ENCODE measurements around the gene SASH1.

Gene SASH1

DNA sequence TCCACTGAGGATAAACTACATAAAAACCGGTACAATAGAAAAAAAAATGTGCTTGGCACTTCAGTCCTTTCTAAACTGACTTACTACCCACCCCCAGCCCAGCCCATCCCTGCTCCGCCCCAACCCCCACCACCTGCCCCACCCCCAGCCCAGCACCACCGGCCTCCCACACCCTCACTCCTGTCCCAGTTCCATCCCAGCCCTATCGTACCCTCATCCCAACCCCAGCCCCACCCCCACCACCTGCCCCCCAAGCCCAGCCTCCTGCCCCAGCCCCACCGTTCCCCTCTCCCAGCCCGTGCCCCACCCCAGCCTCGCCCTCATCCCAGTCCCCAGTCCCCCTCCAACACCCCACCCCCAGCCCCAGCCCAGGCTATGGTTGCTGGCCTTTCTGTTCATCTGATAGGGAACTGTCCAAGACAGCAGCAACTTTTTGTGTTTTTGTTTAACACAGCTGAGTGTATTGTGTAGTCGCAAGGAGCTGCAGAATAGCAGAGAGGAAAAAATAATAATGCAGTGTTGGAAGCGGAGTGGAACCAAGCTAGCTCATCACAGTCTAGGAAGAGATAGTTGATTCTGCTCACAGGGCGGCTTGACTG lies 61.9 kb downstream of the SASH1 start:
- DNase-seq (ENCODE audit: low read depth, low spot score): no peak

DNA sequence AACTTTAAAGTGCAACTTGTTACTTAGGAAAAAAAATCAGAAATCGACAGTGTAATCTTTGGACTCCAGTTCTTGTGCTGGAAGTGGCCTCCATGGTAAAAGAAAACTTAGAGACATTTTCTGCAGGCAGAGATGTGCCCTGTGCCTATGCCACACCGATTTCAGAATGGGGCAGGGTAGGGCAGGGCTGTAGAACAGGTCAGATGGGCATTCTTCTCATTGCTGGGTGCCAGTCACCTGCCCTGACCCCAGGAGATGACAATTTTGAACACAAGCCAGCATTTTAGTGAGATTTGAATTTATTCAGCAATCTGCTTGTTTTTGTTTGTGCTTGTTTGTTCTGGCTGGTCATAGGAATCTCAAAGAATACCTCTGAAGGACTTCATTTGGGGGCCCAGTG lies 63.3 kb downstream of the SASH1 start:
- no peak for DNase-seq (ENCODE audit: low read depth, low spot score)

- no peak for DNase-seq (ENCODE audit: low read depth, low spot score)
Measured at GRCh38 chr6:148406579-148407371, 64.1 kb downstream of the SASH1 start.

DNA sequence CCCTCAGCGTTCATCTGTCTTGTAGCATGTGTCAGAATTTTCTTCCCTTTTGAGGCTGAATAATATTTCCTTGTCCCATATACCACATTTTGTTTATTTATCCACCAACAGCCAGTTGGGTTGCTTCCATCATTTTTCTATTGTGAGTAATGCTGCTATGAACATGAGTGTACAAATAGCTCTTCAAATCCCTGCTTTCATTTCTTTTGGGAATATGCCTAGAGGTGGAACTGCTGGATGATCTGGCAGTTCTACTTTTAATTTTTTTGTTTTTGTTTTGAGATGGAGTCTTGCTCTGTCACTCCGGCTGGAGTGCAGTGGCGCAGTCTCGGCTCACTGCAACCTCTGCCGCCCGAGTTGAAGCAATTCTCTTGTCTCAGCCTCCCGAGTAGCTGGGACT lies 64.7 kb downstream of the SASH1 start:
- no peak for DNase-seq (ENCODE audit: low read depth, low spot score)

- peak; percentile 30 for DNase-seq (ENCODE audit: low read depth, low spot score)
Measured at GRCh38 chr6:148413321-148414091, 70.9 kb downstream of the SASH1 start.

DNA sequence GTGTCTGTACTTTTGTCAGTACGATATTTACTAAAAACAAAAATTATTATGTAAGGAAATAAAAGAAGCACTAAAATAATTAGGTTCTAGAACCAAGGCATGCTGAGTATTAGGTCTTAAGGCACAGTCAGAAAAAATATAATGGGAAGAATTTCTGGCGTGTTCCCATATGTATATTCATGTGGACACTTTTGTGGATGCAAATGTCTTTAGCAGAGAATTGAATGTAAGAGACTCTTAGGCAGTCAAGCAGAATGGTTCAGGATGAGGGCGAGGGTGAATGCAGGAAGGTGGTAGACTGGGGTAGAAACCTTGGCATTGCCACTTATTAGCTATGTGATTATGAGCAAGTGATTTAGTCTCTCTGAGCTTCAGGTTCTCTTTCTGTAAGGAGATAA lies 71.5 kb downstream of the SASH1 start:
- no peak for DNase-seq (ENCODE audit: low read depth, low spot score)

DNA sequence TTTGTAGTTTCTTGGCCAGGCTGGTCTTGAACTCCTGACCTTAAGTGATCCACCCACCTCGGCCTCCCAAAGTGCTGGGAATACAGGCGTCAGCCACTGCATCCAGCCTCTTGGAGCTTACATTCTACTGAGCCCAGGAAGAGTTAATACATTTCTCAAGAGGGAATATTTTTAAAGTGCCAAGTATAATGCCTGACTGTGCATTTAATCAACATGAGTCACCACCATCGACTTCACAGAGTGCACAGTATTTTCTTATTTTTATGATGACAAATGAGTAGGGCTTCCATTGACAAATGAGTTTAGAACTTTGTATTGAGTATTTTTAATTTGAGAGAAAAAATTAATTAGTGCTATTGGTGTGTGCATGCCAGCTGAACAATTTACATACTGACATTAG lies 72.2 kb downstream of the SASH1 start:
- no peak for DNase-seq (ENCODE audit: low read depth, low spot score)

- no peak for DNase-seq (ENCODE audit: low read depth, low spot score)
Measured at GRCh38 chr6:148415511-148416260, 73.0 kb downstream of the SASH1 start.

- no peak for DNase-seq (ENCODE audit: low read depth, low spot score)
Measured at GRCh38 chr6:148416330-148416965, 73.8 kb downstream of the SASH1 start.

- no peak for DNase-seq (ENCODE audit: low read depth, low spot score)
Measured at GRCh38 chr6:148417045-148417444, 74.4 kb downstream of the SASH1 start.

DNA sequence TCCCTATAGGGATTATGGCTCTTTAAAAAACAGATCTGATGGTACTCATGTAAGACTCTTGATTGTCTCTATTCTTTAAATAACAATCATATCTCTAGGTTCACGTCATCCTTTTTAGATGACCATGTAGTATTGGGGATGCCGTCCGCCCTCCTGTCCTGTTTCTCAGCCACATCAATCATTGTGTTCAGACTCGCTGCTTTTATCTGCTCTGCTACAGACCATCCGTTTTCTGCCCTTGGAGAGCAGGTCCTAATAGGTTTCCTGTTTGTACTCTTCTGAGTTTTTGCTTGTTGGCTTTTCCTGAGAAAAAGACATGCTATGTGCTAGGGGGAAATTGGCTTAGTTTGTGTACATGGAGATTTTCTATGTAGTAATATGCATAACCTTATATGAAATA lies 76.8 kb downstream of the SASH1 start:
- DNase-seq (ENCODE audit: low read depth, low spot score): no peak

DNA sequence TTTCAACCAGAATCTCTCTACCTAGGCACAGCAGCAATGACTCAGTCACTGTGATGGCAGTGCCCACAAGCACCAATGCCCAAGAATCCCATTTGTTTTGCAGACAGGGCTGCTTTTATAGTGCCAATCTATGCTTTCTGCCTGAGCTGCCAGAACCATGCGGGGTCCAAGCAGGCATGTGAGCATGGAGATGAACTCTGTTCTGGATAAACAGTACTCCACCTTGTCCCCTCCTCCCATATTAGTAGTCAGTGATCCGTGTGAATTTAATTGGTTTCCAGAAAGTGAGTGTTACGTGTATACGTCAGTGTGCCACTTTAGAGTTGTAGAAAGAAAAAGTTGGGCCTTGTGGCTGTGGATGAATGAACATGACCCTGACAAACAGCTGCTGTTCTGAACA lies 79.4 kb downstream of the SASH1 start:
- DNase-seq (ENCODE audit: low read depth, low spot score): no peak

GRCh38 chr6:148423133-148423532 lies 80.5 kb downstream of the SASH1 start:
- no peak for DNase-seq (ENCODE audit: low read depth, low spot score)

- DNase-seq (ENCODE audit: low read depth, low spot score): no peak
Measured at GRCh38 chr6:148423601-148424270, 81.1 kb downstream of the SASH1 start.

DNA sequence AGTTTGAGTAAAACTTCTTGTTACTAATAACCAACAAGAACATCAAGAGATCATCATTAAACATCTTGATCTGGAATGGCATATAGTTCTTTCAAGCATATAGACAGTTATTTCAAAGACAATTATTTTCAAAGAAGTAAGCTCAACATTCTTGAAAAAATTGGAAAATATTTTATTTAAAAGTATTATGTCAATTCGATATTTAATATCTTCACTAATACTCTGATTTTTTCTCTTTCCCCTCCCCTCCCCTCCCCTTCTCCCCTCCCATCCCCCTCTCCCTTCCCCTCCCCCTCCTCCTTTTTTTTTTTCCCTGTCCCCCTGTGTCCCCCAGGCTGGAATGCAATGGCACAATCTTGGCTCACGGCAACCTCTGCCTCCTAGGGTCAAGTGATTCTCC lies 82.8 kb downstream of the SASH1 start:
- DNase-seq (ENCODE audit: low read depth, low spot score): no peak

- no peak for DNase-seq (ENCODE audit: low read depth, low spot score)
Measured at GRCh38 chr6:148426317-148426977, 83.8 kb downstream of the SASH1 start.

- no peak for DNase-seq (ENCODE audit: low read depth, low spot score)
Measured at GRCh38 chr6:148427333-148427732, 84.7 kb downstream of the SASH1 start.

- no peak for DNase-seq (ENCODE audit: low read depth, low spot score)
Measured at GRCh38 chr6:148429423-148429822, 86.8 kb downstream of the SASH1 start.

DNA sequence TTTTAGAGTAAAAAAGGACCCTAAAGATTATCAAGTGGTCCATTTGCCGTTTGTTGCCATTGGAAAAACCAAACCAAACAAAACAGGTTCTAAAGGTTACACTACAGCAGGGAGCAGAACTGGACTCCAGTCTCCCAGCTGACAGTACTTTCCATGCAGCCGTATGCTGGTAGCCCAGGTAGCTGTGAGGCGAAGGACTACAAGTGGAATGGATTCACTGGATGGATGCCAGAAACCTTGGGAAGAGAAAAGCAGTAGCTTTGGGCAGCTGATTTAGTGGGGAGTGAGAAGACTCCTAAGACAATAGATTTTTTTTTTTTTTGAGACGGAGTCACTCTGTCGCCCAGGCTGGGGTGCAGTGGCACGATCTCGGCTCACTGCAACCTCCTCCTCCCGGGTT lies 88.3 kb downstream of the SASH1 start:
- no peak for DNase-seq (ENCODE audit: low read depth, low spot score)

DNA sequence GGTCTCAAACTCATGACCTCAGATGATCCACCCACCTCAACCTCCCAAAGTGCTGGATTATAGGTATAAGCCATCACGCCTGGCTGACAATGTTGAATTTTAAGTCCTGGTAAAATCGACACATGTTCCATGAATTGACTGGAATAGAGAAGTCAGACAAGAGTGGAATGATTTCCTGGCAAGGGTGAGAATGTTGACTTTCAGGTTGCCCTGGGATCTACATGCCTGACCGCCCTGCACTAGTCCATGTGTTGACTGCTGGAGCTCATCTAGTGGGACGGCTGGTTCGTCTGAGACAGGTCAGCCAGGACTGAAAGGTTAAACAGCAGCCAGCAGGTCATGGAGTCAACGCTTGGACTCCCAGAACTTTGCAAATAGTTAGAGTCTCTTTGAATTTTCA lies 88.8 kb downstream of the SASH1 start:
- no peak for DNase-seq (ENCODE audit: low read depth, low spot score)

Data from iPS DF 19.7 (cell line).